HepG2 (cell line): ENCODE measurements around the gene BMP8A. TPM values are rescaled to one million over a fixed set of nuclear protein-coding genes. Genes with fewer than 3 reads are reported as not detected.

Source experiments
- ARID4A ChIP-seq: sonication (generic); formaldehyde crosslinking; IDR thresholded peaks from 2 replicates; pipeline ENCODE4 v1.5.0; 2020; ENCODE audit warnings: mild to moderate bottlenecking, missing genetic modification reagents, borderline replicate concordance
- MBD4 ChIP-seq: IDR thresholded peaks from 2 replicates; pipeline ENCODE4 v1.6.1; 2012; ENCODE audit warnings: low read length, inconsistent platforms, borderline replicate concordance
- NFE2L1 ChIP-seq: sonication (generic); formaldehyde crosslinking; IDR thresholded peaks from 2 replicates; pipeline ENCODE4 v1.4.0; 2020; ENCODE audit warnings: missing genetic modification reagents, mild to moderate bottlenecking, borderline replicate concordance
- NFE2L2 ChIP-seq: fragments of 150-350 bp; IDR thresholded peaks from 2 replicates; pipeline ENCODE4 v1.6.1; 2014; ENCODE audit warnings: low read length
- NR2F6 ChIP-seq, 2 experiments: IDR thresholded peaks; 2 replicates each; pipeline ENCODE4 v1.6.1; 2016; ENCODE audit warnings: antibody characterized with exemption in 1 of 2, mild to moderate bottlenecking in 1 of 2
- XBP1 ChIP-seq: sonication (generic); formaldehyde crosslinking; IDR thresholded peaks from 2 replicates; pipeline ENCODE4 v1.5.0; 2020; ENCODE audit warnings: missing genetic modification reagents
- ZNF256 ChIP-seq: sonication (generic); formaldehyde crosslinking; conservative IDR thresholded peaks from 2 replicates; pipeline ENCODE4 v1.4.0; 2020; ENCODE audit warnings: missing genetic modification reagents
- ZNF788 ChIP-seq: sonication (generic); formaldehyde crosslinking; IDR thresholded peaks from 2 replicates; pipeline ENCODE4 v1.5.0; 2020; ENCODE audit warnings: mild to moderate bottlenecking, missing genetic modification reagents, borderline replicate concordance
- ZSCAN21 ChIP-seq: sonication (generic); formaldehyde crosslinking; IDR thresholded peaks from 2 replicates; pipeline ENCODE4 v1.8.0; 2022; ENCODE audit warnings: mild to moderate bottlenecking, missing genetic modification reagents, moderate library complexity, borderline replicate concordance
- polyA plus RNA-seq, 8 experiments: library from polyadenylated mRNA; depleted of rRNA in 3 of 8; stranded (reverse) in 7 of 8; unstranded in 1 of 8; fragments of >200 nt; fragmentation: Illumina TruSeq in 4 of 8; extraction: Trizol in 4 of 8; gene quantifications; 2 replicates each; pipeline versions ENCODE4 v1.2.1 to v1.2.3, GENCODE V29; 2011 to 2016; ENCODE audit warnings: low read depth in 4 of 8, missing spikeins in 1 of 8, mixed read lengths in 1 of 8; ENCODE audit not compliant: insufficient read depth in 1 of 8
- total RNA-seq, 5 experiments: library from RNA; depleted of rRNA; stranded (reverse); fragments of >200 nt; fragmentation: Illumina TruSeq; extraction: Trizol; gene quantifications; 2 replicates each; pipeline ENCODE4 v1.2.3, GENCODE V29; 2016; ENCODE audit warnings: low read depth in 1 of 5
- TF ChIP-seq, protein P1 (sequence below): sonication (generic); formaldehyde crosslinking; IDR thresholded peaks from 2 replicates; pipeline ENCODE4 v1.5.0; 2020; ENCODE audit warnings: mild to moderate bottlenecking, missing genetic modification reagents, borderline replicate concordance
- TF ChIP-seq, protein P2 (sequence below): sonication (generic); formaldehyde crosslinking; IDR thresholded peaks from 2 replicates; pipeline ENCODE4 v1.9.0; 2022; ENCODE audit warnings: missing genetic modification reagents, mild to moderate bottlenecking, borderline replicate concordance
- TF ChIP-seq, protein P3 (sequence below): sonication (generic); formaldehyde crosslinking; IDR thresholded peaks from 2 replicates; pipeline ENCODE4 v1.4.0; 2020; ENCODE audit warnings: missing genetic modification reagents

Gene BMP8A
- total and polyA plus RNA-seq, 2 of the 13 experiments (the other 11 are each of a cell fraction or from before 2014, with no cell fraction given), result 0.05 TPM; not detected in 1

GRCh38 chr1:39566441-39567137 is 75.2 kb downstream of the BMP8A start (continued):
- TF ChIP-seq, protein P1, sequence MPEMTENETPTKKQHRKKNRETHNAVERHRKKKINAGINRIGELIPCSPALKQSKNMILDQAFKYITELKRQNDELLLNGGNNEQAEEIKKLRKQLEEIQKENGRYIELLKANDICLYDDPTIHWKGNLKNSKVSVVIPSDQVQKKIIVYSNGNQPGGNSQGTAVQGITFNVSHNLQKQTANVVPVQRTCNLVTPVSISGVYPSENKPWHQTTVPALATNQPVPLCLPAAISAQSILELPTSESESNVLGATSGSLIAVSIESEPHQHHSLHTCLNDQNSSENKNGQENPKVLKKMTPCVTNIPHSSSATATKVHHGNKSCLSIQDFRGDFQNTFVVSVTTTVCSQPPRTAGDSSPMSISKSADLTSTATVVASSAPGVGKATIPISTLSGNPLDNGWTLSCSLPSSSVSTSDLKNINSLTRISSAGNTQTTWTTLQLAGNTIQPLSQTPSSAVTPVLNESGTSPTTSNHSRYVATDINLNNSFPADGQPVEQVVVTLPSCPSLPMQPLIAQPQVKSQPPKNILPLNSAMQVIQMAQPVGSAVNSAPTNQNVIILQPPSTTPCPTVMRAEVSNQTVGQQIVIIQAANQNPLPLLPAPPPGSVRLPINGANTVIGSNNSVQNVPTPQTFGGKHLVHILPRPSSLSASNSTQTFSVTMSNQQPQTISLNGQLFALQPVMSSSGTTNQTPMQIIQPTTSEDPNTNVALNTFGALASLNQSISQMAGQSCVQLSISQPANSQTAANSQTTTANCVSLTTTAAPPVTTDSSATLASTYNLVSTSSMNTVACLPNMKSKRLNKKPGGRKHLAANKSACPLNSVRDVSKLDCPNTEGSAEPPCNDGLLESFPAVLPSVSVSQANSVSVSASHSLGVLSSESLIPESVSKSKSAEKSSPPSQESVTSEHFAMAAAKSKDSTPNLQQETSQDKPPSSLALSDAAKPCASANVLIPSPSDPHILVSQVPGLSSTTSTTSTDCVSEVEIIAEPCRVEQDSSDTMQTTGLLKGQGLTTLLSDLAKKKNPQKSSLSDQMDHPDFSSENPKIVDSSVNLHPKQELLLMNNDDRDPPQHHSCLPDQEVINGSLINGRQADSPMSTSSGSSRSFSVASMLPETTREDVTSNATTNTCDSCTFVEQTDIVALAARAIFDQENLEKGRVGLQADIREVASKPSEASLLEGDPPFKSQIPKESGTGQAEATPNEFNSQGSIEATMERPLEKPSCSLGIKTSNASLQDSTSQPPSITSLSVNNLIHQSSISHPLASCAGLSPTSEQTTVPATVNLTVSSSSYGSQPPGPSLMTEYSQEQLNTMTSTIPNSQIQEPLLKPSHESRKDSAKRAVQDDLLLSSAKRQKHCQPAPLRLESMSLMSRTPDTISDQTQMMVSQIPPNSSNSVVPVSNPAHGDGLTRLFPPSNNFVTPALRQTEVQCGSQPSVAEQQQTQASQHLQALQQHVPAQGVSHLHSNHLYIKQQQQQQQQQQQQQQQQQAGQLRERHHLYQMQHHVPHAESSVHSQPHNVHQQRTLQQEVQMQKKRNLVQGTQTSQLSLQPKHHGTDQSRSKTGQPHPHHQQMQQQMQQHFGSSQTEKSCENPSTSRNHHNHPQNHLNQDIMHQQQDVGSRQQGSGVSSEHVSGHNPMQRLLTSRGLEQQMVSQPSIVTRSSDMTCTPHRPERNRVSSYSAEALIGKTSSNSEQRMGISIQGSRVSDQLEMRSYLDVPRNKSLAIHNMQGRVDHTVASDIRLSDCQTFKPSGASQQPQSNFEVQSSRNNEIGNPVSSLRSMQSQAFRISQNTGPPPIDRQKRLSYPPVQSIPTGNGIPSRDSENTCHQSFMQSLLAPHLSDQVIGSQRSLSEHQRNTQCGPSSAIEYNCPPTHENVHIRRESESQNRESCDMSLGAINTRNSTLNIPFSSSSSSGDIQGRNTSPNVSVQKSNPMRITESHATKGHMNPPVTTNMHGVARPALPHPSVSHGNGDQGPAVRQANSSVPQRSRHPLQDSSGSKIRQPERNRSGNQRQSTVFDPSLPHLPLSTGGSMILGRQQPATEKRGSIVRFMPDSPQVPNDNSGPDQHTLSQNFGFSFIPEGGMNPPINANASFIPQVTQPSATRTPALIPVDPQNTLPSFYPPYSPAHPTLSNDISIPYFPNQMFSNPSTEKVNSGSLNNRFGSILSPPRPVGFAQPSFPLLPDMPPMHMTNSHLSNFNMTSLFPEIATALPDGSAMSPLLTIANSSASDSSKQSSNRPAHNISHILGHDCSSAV (CRISPR knock-in tag), result no peak
- TF ChIP-seq, protein P2, sequence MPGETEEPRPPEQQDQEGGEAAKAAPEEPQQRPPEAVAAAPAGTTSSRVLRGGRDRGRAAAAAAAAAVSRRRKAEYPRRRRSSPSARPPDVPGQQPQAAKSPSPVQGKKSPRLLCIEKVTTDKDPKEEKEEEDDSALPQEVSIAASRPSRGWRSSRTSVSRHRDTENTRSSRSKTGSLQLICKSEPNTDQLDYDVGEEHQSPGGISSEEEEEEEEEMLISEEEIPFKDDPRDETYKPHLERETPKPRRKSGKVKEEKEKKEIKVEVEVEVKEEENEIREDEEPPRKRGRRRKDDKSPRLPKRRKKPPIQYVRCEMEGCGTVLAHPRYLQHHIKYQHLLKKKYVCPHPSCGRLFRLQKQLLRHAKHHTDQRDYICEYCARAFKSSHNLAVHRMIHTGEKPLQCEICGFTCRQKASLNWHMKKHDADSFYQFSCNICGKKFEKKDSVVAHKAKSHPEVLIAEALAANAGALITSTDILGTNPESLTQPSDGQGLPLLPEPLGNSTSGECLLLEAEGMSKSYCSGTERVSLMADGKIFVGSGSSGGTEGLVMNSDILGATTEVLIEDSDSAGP (CRISPR knock-in tag), result no peak
- TF ChIP-seq ZNF788 (CRISPR knock-in tag), result 0 out of 2 replicates have a peak, but pooled peaks have one; percentile 33
- TF ChIP-seq ZNF256, result no peak
- TF ChIP-seq MBD4, result no peak
- peak; percentile 81; the same call in 1 of the 2 replicates for TF ChIP-seq ARID4A (CRISPR knock-in tag)
- TF ChIP-seq XBP1 (CRISPR knock-in tag), result no peak
- TF ChIP-seq ZSCAN21 (CRISPR knock-in tag), result no peak
- peak; percentile 33; the same call in 1 of the 2 replicates for TF ChIP-seq NR2F6 (IDR thresholded peaks at IDR 0.05)
- peak; percentile 37; the same call in 1 of the 2 replicates for TF ChIP-seq NR2F6 (CRISPR knock-in tag; IDR thresholded peaks at IDR 0.05)
- TF ChIP-seq NFE2L2, result no peak
- no peak for TF ChIP-seq NFE2L1
- TF ChIP-seq, protein P3, sequence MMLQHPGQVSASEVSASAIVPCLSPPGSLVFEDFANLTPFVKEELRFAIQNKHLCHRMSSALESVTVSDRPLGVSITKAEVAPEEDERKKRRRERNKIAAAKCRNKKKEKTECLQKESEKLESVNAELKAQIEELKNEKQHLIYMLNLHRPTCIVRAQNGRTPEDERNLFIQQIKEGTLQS (CRISPR knock-in tag), result no peak
